H7 (cell line): ENCODE measurements around the gene TFPI2. TPM values are rescaled to one million over a fixed set of nuclear protein-coding genes. Genes with fewer than 3 reads are reported as not detected.

Source experiments
- DNase-seq: peaks from one replicate; pipeline ENCODE4 v3.0.0; 2012
- H3K27me3 ChIP-seq: 2 replicates; pipeline ENCODE4 v1.6.0; 2011; ENCODE audit warnings: mild to moderate bottlenecking, low read length; ENCODE audit not compliant: control insufficient read depth, insufficient read depth
- H3K36me3 ChIP-seq: replicated peaks from 2 replicates; pipeline ENCODE4 v1.5.1; 2011; ENCODE audit warnings: low read length; ENCODE audit not compliant: control insufficient read depth, insufficient read depth
- H3K4me3 ChIP-seq: 2 replicates; pipeline ENCODE4 v1.5.1; 2011; ENCODE audit warnings: low read depth, mild to moderate bottlenecking, control low read depth, low read length, moderate library complexity; ENCODE audit not compliant: insufficient read depth
- total RNA-seq: library from RNA; depleted of rRNA; stranded (reverse); fragments of >200 nt; shearing (Covaris generic); gene quantifications from 2 replicates; pipeline ENCODE4 v1.2.3, GENCODE V29; 2014

The TFPI2 gene
- total RNA-seq, 1 experiment from 2014 or later: 8.1 TPM

DNA sequence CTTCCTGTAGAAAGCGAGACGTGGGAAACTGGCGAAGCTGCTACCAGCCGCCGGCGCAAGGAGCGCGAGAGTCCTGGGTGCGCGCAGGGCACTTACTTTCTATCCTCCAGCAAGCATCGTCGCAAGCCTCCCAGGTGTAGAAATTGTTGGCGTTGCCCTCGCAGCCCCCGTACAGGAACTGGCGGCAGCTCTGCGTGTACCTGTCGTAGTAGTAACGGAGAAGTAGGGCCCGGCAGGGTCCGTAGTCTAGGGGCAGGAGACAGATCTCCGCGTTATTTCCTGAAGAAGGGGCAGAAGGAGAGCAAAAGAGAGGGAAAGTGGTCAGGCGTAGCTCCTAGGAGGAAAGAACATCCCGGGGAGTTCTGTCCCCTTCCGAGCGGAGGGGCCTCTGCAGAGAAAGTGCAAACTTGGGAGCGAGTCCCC lies 501 bp downstream of the TFPI2 start:
- peak; percentile 60 for DNase-seq
- Histone ChIP-seq H3K4me3 (peak overlapping the region; percentile 74), H3K36me3 (no peaks in the 10 kb centered on the region), H3K27me3 (peaks cover 10% of the 10 kb centered on the region)

- no peaks in the 10 kb centered on the region for H3K36me3 ChIP-seq
- H3K4me3 ChIP-seq: no peak overlapping the region
- H3K27me3 ChIP-seq: peaks cover 10% of the 10 kb centered on the region
- no peak for DNase-seq
Measured at GRCh38 chr7:93889261-93889660, 1.3 kb downstream of the TFPI2 start.

DNA sequence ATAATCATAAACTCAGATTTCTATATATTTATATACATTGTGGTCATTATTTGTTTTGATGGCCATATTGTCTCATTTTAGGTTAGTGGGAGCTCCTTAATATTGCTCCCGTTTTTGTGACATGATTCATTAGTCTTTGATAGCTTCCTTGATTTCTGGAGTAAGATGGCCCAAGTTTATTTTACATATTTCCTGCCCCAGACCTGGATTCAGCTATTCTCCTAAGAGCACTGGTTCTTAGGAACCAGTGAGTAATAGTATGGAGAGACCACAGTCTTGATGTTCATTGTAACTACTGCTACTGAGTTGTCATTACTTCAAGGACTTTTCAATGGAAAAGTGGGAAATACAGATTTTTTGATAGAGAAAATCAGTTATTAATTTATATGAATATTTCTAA lies 6.0 kb downstream of the TFPI2 start:
- Histone ChIP-seq H3K4me3 (no peak overlapping the region), H3K36me3 (no peaks in the 10 kb centered on the region), H3K27me3 (peaks cover under 1% of the 10 kb centered on the region; the same call in 1 of the 2 replicates)
- no peak for DNase-seq

- no peak for DNase-seq
- Histone ChIP-seq H3K27me3 (no peaks in the 10 kb centered on the region), H3K36me3 (no peaks in the 10 kb centered on the region)
Measured at GRCh38 chr7:93883917-93884345, 6.6 kb downstream of the TFPI2 start.

GRCh38 chr7:93883078-93883916 lies 7.3 kb downstream of the TFPI2 start:
- Histone ChIP-seq H3K36me3 (no peaks in the 10 kb centered on the region), H3K4me3 (no peak overlapping the region), H3K27me3 (no peaks in the 10 kb centered on the region)
- DNase-seq: no peak

More at GRCh38 chr7:93883917-93884345, 6.6 kb downstream of the TFPI2 start:
- no peak overlapping the region for H3K4me3 ChIP-seq

GRCh38 chr7:93882468-93882867 lies 8.1 kb downstream of the TFPI2 start:
- H3K36me3 ChIP-seq: no peaks in the 10 kb centered on the region
- no peaks in the 10 kb centered on the region for H3K27me3 ChIP-seq
- DNase-seq: no peak

GRCh38 chr7:93879356-93879755 lies 11.2 kb downstream of the TFPI2 start:
- no peaks in the 10 kb centered on the region for H3K36me3 ChIP-seq
- no peak for DNase-seq
- H3K4me3 ChIP-seq: no peak overlapping the region
- H3K27me3 ChIP-seq: no peaks in the 10 kb centered on the region

More at GRCh38 chr7:93882468-93882867, 8.1 kb downstream of the TFPI2 start:
- no peak overlapping the region for H3K4me3 ChIP-seq

GRCh38 chr7:93877742-93878141 lies 12.8 kb downstream of the TFPI2 start:
- Histone ChIP-seq H3K36me3 (no peaks in the 10 kb centered on the region), H3K27me3 (no peaks in the 10 kb centered on the region), H3K4me3 (no peak overlapping the region)
- DNase-seq: no peak

GRCh38 chr7:93873998-93874574 lies 16.5 kb downstream of the TFPI2 start:
- DNase-seq: no peak

DNA sequence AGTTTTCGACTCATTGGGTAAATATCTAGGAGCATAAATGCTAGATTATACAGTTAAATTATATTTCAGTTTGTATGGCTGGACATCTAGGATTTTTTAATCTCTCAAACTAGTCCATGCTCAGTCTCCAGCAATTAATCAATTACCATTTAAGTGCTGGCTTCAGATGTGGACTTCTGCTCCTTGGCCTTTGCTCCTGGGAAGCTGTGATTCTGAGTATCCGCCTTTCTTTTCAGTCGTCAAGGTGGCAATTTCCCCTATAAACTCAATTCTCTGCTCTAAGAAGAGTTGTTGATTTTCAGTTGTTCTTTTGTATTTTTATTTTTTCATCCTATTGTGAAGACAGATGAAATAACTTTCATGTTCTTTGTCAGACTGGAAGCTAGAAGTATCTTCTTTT lies 23.7 kb downstream of the TFPI2 start:
- Histone ChIP-seq H3K27me3 (no peaks in the 10 kb centered on the region), H3K4me3 (no peak overlapping the region), H3K36me3 (no peaks in the 10 kb centered on the region)
- no peak for DNase-seq

More at GRCh38 chr7:93873998-93874574, 16.5 kb downstream of the TFPI2 start:
- H3K4me3 ChIP-seq: no peak overlapping the region
- no peaks in the 10 kb centered on the region for H3K36me3 ChIP-seq
- H3K27me3 ChIP-seq: no peaks in the 10 kb centered on the region

GRCh38 chr7:93862651-93863050 lies 27.9 kb downstream of the TFPI2 start:
- no peak for DNase-seq
- no peaks in the 10 kb centered on the region for H3K36me3 ChIP-seq
- H3K27me3 ChIP-seq: no peaks in the 10 kb centered on the region
- H3K4me3 ChIP-seq: no peak overlapping the region

- Histone ChIP-seq H3K36me3 (no peaks in the 10 kb centered on the region), H3K27me3 (no peaks in the 10 kb centered on the region), H3K4me3 (no peak overlapping the region)
- DNase-seq: no peak
Measured at GRCh38 chr7:93861325-93861949, 29.1 kb downstream of the TFPI2 start.

GRCh38 chr7:93860261-93860660 lies 30.3 kb downstream of the TFPI2 start:
- H3K4me3 ChIP-seq: no peak overlapping the region
- H3K27me3 ChIP-seq: no peaks in the 10 kb centered on the region
- no peaks in the 10 kb centered on the region for H3K36me3 ChIP-seq
- DNase-seq: no peak

GRCh38 chr7:93858857-93859256 lies 31.7 kb downstream of the TFPI2 start:
- no peaks in the 10 kb centered on the region for H3K27me3 ChIP-seq
- no peaks in the 10 kb centered on the region for H3K36me3 ChIP-seq
- DNase-seq: no peak
- no peak overlapping the region for H3K4me3 ChIP-seq

GRCh38 chr7:93856323-93856722 lies 34.2 kb downstream of the TFPI2 start:
- DNase-seq: no peak
- H3K36me3 ChIP-seq: no peaks in the 10 kb centered on the region
- no peaks in the 10 kb centered on the region for H3K27me3 ChIP-seq
- no peak overlapping the region for H3K4me3 ChIP-seq
